K562 (cell line): ENCODE results near the gene RCC1. TPM values are rescaled to one million over a fixed set of nuclear protein-coding genes. Genes with fewer than 3 reads are reported as not detected.

Experiments used
- ADNP ChIP-seq: fragments of 200-800 bp; sonication (Bioruptor generic); IDR thresholded peaks from 2 replicates; pipeline ENCODE4 v1.6.1; 2016; ENCODE audit warnings: missing genetic modification characterization, missing compliant biosample characterization
- BRCA1 ChIP-seq, 2 experiments: fragments of 450-650 bp in 1 of 2; sonication (generic) in 1 of 2; formaldehyde crosslinking in 1 of 2; IDR thresholded peaks; 2 replicates each; pipeline versions ENCODE4 v1.5.0 to v1.6.1; 2017 to 2020; ENCODE audit warnings: mild to moderate bottlenecking in 1 of 2, missing genetic modification reagents in 1 of 2
- CREM ChIP-seq: IDR thresholded peaks from 2 replicates; pipeline ENCODE4 v1.6.1; 2014; ENCODE audit warnings: antibody characterized with exemption, low read depth
- EHMT2 ChIP-seq: fragments of 450-650 bp; IDR thresholded peaks from 2 replicates; pipeline ENCODE4 v1.6.1; 2018; ENCODE audit warnings: antibody characterized with exemption
- FOS ChIP-seq: IDR thresholded peaks from 3 replicates; pipeline ENCODE4 v1.6.1; 2011; ENCODE audit not compliant: insufficient read length; ENCODE audit errors: extremely low read depth
- GTF3C2 ChIP-seq: IDR thresholded peaks from 3 replicates; pipeline ENCODE4 v1.6.1; 2011; ENCODE audit warnings: borderline replicate concordance, mild to moderate bottlenecking, moderate library complexity; ENCODE audit not compliant: insufficient read length; ENCODE audit errors: extremely low read depth
- KAT2B ChIP-seq: IDR thresholded peaks from one replicate; pipeline ENCODE4 v1.6.1; 2012; ENCODE audit warnings: low read depth, mild to moderate bottlenecking, control low read depth, inconsistent platforms, low read length, moderate library complexity
- KLF1 ChIP-seq: fragments of 450-650 bp; IDR thresholded peaks from 2 replicates; pipeline ENCODE4 v1.6.1; 2016; ENCODE audit warnings: missing genetic modification characterization, missing compliant biosample characterization
- KLF13 ChIP-seq: fragments of 450-650 bp; IDR thresholded peaks from 2 replicates; pipeline ENCODE4 v1.6.1; 2016; ENCODE audit warnings: missing genetic modification characterization, low read depth, mild to moderate bottlenecking, missing compliant biosample characterization, moderate library complexity, borderline replicate concordance
- MEF2A ChIP-seq: IDR thresholded peaks from 2 replicates; pipeline ENCODE4 v1.6.1; 2011; ENCODE audit warnings: low read depth, mild to moderate bottlenecking, low read length, moderate library complexity; ENCODE audit not compliant: control insufficient read depth
- NFXL1 ChIP-seq: fragments of 450-650 bp; formaldehyde crosslinking; IDR thresholded peaks from 2 replicates; pipeline ENCODE4 v1.4.0; 2021; ENCODE audit warnings: mild to moderate bottlenecking
- SIN3B ChIP-seq: fragments of 450-650 bp; IDR thresholded peaks from 2 replicates; pipeline ENCODE4 v1.6.1; 2017; ENCODE audit warnings: low read depth, mild to moderate bottlenecking, moderate library complexity
- SOX6 ChIP-seq: fragments of 450-650 bp; IDR thresholded peaks from 2 replicates; pipeline ENCODE4 v1.6.1; 2014; ENCODE audit warnings: mild to moderate bottlenecking
- ZC3H8 ChIP-seq: fragments of 450-650 bp; IDR thresholded peaks from 2 replicates; pipeline ENCODE4 v1.6.1; 2017
- ZNF263 ChIP-seq: sonication (generic); formaldehyde crosslinking; IDR thresholded peaks from 2 replicates; pipeline ENCODE4 v1.8.0; 2022; ENCODE audit warnings: mild to moderate bottlenecking, missing genetic modification reagents, borderline replicate concordance
- ZNF41 ChIP-seq: fragments of 250-450 bp; sonication (Bioruptor Pico); conservative IDR thresholded peaks from 2 replicates; pipeline ENCODE4 v1.4.0; 2020; ENCODE audit warnings: mild to moderate bottlenecking
- ZNF445 ChIP-seq: fragments of 250-450 bp; sonication (Bioruptor Pico); IDR thresholded peaks from 2 replicates; pipeline ENCODE4 v1.4.0; 2020; ENCODE audit warnings: low read depth, mild to moderate bottlenecking, moderate library complexity
- ZNF551 ChIP-seq: fragments of 250-450 bp; sonication (Bioruptor Pico); IDR thresholded peaks from 2 replicates; pipeline ENCODE4 v1.5.0; 2021; ENCODE audit warnings: mild to moderate bottlenecking, moderate library complexity
- ZNF586 ChIP-seq: fragments of 450-650 bp; formaldehyde crosslinking; conservative IDR thresholded peaks from 2 replicates; pipeline ENCODE4 v1.4.0; 2020; ENCODE audit warnings: mild to moderate bottlenecking, moderate library complexity
- ZNF778 ChIP-seq: fragments of 450-650 bp; formaldehyde crosslinking; IDR thresholded peaks from 2 replicates; pipeline ENCODE4 v1.4.0; 2020; ENCODE audit warnings: mild to moderate bottlenecking, moderate library complexity
- polyA plus RNA-seq, 8 experiments: library from polyadenylated mRNA; depleted of rRNA in 4 of 8; stranded (reverse) in 5 of 8; unstranded in 3 of 8; fragments of >200 nt; fragmentation: Nextera tagmentation in 2 of 8; fragmentation: Illumina TruSeq in 1 of 8; extraction: Ambion mirVana in 2 of 8; extraction: Trizol in 1 of 8; gene quantifications; 2 replicates each; pipeline versions ENCODE4 v1.2.1 to v1.2.3, GENCODE V29; 2011 to 2014; ENCODE audit warnings: inconsistent platforms in 1 of 8, missing spikeins in 1 of 8
- total RNA-seq, 7 experiments: library from RNA; depleted of rRNA in 6 of 7; stranded (reverse); fragments of >200 nt in 6 of 7; fragmentation: Illumina TruSeq in 2 of 7; extraction: Trizol in 2 of 7; gene quantifications; 2 replicates each; pipeline versions ENCODE4 v1.2.1 to v1.2.3, GENCODE V29; 2011 to 2021; ENCODE audit warnings: low replicate concordance in 1 of 7
- TF ChIP-seq, protein P1 (sequence below): fragments of 450-650 bp; IDR thresholded peaks from 2 replicates; pipeline ENCODE4 v1.6.1; 2018; ENCODE audit warnings: mild to moderate bottlenecking, low read depth; ENCODE audit not compliant: partially characterized antibody
- TF ChIP-seq, protein P2 (sequence below), 2 experiments: fragments of 250-450 bp in 1 of 2; fragments of 450-650 bp in 1 of 2; sonication (Bioruptor Pico) in 1 of 2; IDR thresholded peaks; 2 replicates each; pipeline versions ENCODE4 v1.6.1 to v1.8.0; 2016 to 2021; ENCODE audit warnings: mild to moderate bottlenecking in 2 of 2, moderate library complexity in 2 of 2, missing compliant biosample characterization in 1 of 2, missing genetic modification characterization in 1 of 2

Gene RCC1
- total and polyA plus RNA-seq, 9 of the 15 experiments (the other 6 are each of a cell fraction or from before 2014, with no cell fraction given) = 16.4 to 202 (median 107) TPM

DNA sequence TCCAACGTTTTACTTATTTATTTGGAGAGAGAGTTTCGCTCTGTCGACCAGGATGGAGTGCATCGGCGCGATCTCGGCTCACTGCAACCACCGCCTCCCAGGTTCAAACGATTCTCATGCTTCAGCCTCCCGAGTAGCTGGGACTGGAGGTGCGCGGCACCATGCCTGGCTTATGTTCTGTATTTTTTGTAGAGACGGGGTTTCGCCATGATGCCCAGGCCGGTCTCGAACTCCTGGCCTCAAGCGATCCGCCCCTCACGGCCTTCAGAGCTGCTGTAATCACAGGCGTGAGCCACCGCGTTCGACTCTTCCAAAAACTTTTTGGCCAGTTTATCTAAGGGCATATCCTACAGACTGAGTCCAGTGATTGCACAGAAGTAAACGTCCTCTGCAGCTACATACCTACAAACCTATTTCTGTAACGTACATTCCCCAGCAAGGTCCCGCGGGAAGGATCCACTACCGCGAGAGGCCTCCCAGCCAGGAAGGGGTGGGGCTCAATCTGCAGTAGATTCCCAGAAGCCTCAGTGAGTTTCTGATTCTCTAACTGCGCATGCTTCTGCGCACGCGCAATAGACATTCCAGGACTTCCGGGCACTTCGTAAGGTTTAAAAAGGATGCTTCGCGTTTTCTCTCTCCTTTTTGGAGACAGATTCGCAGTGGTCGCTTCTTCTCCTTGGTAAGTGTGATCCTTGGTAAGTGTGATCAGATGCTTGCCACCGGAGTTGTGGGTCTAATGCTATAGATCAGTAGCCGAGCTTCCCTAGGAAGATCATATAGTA, at the start of gene RCC1 (continued):
- TF ChIP-seq, protein P1, sequence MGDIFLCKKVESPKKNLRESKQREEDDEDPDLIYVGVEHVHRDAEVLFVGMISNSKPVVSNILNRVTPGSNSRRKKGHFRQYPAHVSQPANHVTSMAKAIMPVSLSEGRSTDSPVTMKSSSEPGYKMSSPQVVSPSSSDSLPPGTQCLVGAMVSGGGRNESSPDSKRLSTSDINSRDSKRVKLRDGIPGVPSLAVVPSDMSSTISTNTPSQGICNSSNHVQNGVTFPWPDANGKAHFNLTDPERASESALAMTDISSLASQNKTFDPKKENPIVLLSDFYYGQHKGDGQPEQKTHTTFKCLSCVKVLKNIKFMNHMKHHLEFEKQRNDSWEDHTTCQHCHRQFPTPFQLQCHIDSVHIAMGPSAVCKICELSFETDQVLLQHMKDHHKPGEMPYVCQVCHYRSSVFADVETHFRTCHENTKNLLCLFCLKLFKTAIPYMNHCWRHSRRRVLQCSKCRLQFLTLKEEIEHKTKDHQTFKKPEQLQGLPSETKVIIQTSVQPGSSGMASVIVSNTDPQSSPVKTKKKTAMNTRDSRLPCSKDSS = no peak
- TF ChIP-seq GTF3C2 (peak; percentile 82), KAT2B (no peak), ZNF778 (no peak), EHMT2 (no peak), MEF2A (peak; percentile 86), KLF1 (tag) (peak; percentile 39; the same call in 1 of the 2 replicates), ZNF586 (0 out of 2 replicates have a peak, but pooled peaks have one; percentile 57), KLF13 (tag) (peak; percentile 70; the same call in 1 of the 2 replicates), NFXL1 (CRISPR knock-in tag) (0 out of 2 replicates have a peak, but pooled peaks have one; percentile 65), ZC3H8 (no peak; the same call in 1 of the 2 replicates), ZNF263 (CRISPR knock-in tag) (0 out of 2 replicates have a peak, but pooled peaks have one; percentile 41), ZNF41 (no peak), BRCA1 (IDR thresholded peaks at IDR 0.05) (no peak), BRCA1 (CRISPR knock-in tag; IDR thresholded peaks at IDR 0.05) (no peak), FOS (no peak), SOX6 (peak; percentile 31; the same call in 1 of the 2 replicates), CREM (peak; percentile 25; the same call in 1 of the 2 replicates), SIN3B (peak; percentile 55; the same call in 1 of the 2 replicates), ADNP (tag) (peak; percentile 99), ZNF551 (CRISPR knock-in tag) (peak; percentile 6; the same call in 1 of the 2 replicates), ZNF445 (CRISPR knock-in tag) (0 out of 2 replicates have a peak, but pooled peaks have one; percentile 54)
- TF ChIP-seq, protein P2, sequence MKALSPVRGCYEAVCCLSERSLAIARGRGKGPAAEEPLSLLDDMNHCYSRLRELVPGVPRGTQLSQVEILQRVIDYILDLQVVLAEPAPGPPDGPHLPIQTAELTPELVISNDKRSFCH (CRISPR knock-in tag; IDR thresholded peaks at IDR 0.05) = no peak
- TF ChIP-seq, protein P2 (tag; IDR thresholded peaks at IDR 0.05) = no peak; the same call in 1 of the 2 replicates
